GM18951 (cell line): ENCODE results near the gene MSI1.

ENCODE experiments used
- POLR2A ChIP-seq: IDR thresholded peaks from 4 replicates; pipeline ENCODE4 v1.6.1; 2011; ENCODE audit warnings: mild to moderate bottlenecking; ENCODE audit not compliant: insufficient read length, insufficient read depth; ENCODE audit errors: extremely low read depth
- in situ Hi-C: fragments of 300-500 bp; cut with MboI; formaldehyde crosslinking; loops from one replicate; pipeline ENCODE4 v1.12.0; 2022; ENCODE audit warnings: low sequenced_read_pairs, mixed read lengths, inconsistent platforms; ENCODE audit not compliant: unreplicated experiment

Gene MSI1

GRCh38 chr12:120358412-120359100 is 10.4 kb downstream of the MSI1 start:
- TF ChIP-seq POLR2A: no peak
- in situ Hi-C loops: no loop called here

DNA sequence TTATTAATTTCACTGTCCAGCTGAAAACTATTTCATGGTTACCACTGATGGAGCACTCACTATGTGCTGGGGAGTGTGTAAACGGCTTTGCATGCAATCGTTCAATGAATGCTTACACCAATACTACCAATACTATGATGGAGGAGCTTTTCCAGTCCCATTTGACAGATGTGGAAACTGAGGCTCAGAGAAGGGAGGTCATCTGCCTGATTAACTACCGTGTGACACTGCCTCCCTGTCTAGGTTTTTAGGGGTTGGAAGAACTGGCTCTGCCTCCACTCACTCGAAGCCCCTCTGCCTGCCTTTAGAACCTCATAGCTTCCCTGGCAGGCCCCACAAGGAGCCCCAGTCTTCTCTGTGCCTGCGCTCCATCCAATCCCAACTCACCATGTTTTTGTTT is 11.9 kb downstream of the MSI1 start:
- in situ Hi-C loops: no loop called here

GRCh38 chr12:120356567-120357030 is 12.4 kb downstream of the MSI1 start:
- no peak for TF ChIP-seq POLR2A
- in situ Hi-C loops: no loop called here

More for the DNA sequence above, 11.9 kb downstream of the MSI1 start:
- TF ChIP-seq POLR2A: no peak

- in situ Hi-C loops: no loop called here
- no peak for TF ChIP-seq POLR2A
These were observed 15.2 kb downstream of the MSI1 start for GRCh38 chr12:120353556-120354317.

DNA sequence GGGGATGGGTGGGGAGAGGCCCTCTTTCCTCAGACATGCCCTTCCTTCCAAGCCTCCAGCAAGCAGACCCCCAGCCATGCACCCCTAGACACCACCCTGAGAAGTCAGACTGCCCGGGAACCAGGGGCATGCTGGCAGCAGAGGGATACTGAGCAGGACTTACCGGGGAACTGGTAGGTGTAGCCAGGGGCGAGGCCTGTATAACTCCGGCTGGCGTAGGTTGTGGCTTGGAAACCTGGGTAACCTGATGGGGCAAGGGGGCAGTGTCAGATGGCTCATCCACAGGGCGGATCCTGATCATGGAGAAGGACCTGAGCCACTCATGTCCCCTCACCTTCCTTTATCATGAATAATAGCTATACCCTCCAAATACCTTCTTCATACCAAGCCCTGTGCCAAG is 15.8 kb downstream of the MSI1 start:
- in situ Hi-C loops: no loop called here
- TF ChIP-seq POLR2A: no peak

DNA sequence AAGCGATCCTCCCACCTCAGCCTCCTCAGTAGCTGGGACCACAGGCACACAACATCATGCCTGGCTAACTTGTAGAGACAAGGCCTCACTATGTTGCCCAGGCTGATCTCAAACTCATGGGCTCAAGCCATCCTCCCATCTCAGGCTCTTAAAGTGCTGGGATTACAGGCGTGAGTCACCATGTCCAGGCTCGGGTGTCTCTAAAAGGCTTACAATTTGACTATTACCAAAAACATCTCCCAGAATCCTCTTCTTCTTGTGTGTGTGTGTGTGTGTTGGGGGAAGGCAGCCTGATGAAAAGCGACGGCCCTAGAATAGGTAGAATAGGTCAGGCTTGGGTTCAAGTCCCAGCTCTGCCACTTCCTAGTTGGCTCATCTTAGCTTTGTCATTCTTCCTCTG is 16.8 kb downstream of the MSI1 start:
- TF ChIP-seq POLR2A: no peak
- in situ Hi-C loops: no loop called here

- no peak for TF ChIP-seq POLR2A
- in situ Hi-C loops: no loop called here
These were observed 18.2 kb downstream of the MSI1 start for GRCh38 chr12:120350576-120351350.

- in situ Hi-C loops: no loop called here
- TF ChIP-seq POLR2A: no peak
These were observed 21.2 kb downstream of the MSI1 start for GRCh38 chr12:120347766-120348165.

GRCh38 chr12:120346681-120347080 is 22.3 kb downstream of the MSI1 start:
- in situ Hi-C loops: no loop called here

GRCh38 chr12:120346031-120346430 is 22.9 kb downstream of the MSI1 start:
- TF ChIP-seq POLR2A: no peak
- in situ Hi-C loops: no loop called here

More at GRCh38 chr12:120346681-120347080, 22.3 kb downstream of the MSI1 start:
- no peak for TF ChIP-seq POLR2A

DNA sequence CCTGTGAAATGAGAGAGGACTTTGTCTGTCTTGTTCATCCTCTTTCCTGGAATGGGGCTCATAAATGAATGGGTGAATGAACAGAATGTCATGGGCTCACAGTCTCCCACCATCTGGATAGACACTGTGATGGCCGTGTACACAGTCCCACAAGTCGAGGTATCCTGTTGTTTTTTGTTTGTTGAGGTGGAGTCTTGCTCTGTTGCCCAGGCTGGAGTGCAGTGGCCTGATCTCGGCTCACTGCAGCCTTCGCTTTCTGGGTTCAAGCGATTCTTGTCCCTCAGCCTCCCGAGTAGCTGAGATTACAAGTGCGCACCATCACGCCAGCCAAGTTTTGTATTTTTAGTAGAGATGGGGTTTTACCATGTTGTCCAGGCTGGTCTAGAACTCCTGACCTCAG is 25.3 kb downstream of the MSI1 start:
- no peak for TF ChIP-seq POLR2A
- in situ Hi-C loops: no loop called here

DNA sequence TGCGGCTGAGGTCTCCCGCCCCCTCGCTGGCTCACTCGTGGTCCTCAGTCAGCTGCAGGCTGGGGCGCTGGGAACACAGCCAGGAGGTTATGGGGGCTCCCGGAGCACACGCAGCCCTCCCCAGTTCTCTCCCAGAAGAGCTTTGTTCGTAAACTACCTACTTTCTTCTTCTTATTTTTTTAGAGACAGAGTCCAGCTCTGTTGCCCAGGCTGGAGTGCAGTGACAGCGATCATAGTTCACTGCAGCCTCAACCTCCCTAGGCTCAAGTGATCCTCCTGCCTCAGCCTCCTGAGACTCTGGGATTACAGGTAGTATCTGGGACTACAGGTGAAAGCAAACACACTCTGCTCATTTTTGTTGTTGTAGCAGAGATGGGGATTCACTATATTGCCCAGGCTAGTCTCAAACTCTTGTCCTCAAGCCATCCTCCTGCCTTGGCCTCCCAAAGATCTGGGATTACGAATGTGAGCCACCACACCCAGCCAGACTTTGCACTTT is 25.9 kb downstream of the MSI1 start:
- TF ChIP-seq POLR2A: no peak
- in situ Hi-C loops: no loop called here

DNA sequence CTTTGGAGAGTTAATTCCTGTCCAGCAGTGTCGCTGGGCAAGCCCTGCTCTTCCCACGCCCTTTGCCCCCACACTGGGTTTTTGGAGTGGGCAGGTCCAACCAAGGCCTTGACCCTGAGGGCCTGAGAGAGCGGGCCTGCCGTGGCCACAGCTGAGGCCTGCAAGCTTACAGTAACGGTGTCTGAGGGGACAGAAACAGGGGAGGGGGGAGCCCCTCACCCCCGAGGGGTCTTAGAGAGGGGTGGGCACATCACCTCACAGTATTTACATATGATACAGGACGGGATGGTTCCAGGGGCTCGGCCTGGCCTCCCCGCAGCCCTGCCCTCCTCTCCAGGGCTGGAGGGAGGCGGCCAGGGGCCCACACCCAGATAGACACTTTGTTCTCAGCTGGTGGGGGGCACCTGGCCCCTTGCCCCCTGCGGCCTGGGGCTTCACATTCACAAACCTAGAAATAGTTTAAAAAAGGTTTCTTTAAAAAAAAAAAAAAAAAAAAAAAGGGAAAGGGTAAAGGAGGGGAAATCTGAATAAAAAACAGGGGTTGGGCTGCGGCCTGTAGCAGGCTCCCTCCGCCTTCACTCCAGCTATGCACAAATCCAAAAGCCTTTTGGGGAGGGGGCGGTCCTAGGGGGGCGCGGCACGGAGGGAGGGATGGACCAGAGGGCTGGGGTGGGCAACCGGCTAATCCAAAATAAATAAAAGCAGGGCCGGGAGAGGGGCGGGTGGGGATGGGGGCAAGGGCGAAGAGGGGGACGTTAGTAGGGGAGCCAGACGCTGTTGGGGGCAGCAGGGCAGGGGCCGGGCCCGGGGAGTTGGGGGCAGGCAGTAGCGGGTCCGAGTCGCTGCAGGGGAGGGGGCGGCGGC is 26.6 kb downstream of the MSI1 start:
- in situ Hi-C loops: no loop called here
- no peak for TF ChIP-seq POLR2A

- in situ Hi-C loops: loop anchor here (10.0 kb wide), 1 partner anchor 86 kb away; no protein-coding TSS in a partner anchor
- TF ChIP-seq POLR2A: no peak
These were observed 29.7 kb downstream of the MSI1 start for GRCh38 chr12:120339256-120339655.
